Tibial nerve (tissue), 4 donors: ENCODE measurements around the gene AP2A1. TPM values are rescaled to one million over a fixed set of nuclear protein-coding genes. Genes with fewer than 3 reads are reported as not detected.

ENCODE experiments used
- DNase-seq, 2 donors: peaks; one replicate each; pipeline ENCODE4 v3.0.0-alpha.2; 2019; ENCODE audit warnings: low spot score in 2 of 2
- H3K27ac ChIP-seq, 4 donors: fragments of 200-600 bp; sonication (generic) in 3 of 4; one replicate each; pipeline ENCODE4 v1.5.1; 2017 to 2019; ENCODE audit warnings: mild to moderate bottlenecking in 1 of 4
- H3K27me3 ChIP-seq, 2 donors: fragments of 200-600 bp; sonication (generic) in 1 of 2; one replicate each; pipeline versions ENCODE4 v1.5.1 to v1.6.0; 2017 to 2019
- H3K36me3 ChIP-seq, 3 donors: fragments of 200-600 bp; sonication (generic); one replicate each; pipeline ENCODE4 v1.5.1; 2018 to 2019
- H3K4me1 ChIP-seq, 4 donors: fragments of 200-600 bp; sonication (generic) in 3 of 4; one replicate each; pipeline ENCODE4 v1.5.1; 2017 to 2019
- H3K4me3 ChIP-seq, 4 donors: fragments of 200-600 bp; sonication (generic) in 3 of 4; one replicate each; pipeline ENCODE4 v1.5.1; 2017 to 2019; ENCODE audit warnings: mild to moderate bottlenecking in 1 of 4, moderate library complexity in 1 of 4
- H3K9me3 ChIP-seq, 4 donors: fragments of 200-600 bp; sonication (generic) in 3 of 4; one replicate each; pipeline ENCODE4 v1.5.1; 2017 to 2019
- CTCF ChIP-seq, 5 experiments: fragments of 200-600 bp in 3 of 5; fragments of 450-650 bp in 2 of 5; sonication (generic) in 3 of 5; IDR thresholded peaks; one replicate each; pipeline ENCODE4 v1.5.1; 2016 to 2019; ENCODE audit warnings: antibody characterized with exemption in 5 of 5, mild to moderate bottlenecking in 3 of 5, moderate library complexity in 2 of 5
- EP300 ChIP-seq, 2 donors: sonication (generic); formaldehyde crosslinking; IDR thresholded peaks; one replicate each; pipeline ENCODE4 v1.6.1; 2017; ENCODE audit warnings: antibody characterized with exemption in 2 of 2, mild to moderate bottlenecking in 1 of 2
- POLR2A ChIP-seq, 2 donors: fragments of 450-650 bp; IDR thresholded peaks; one replicate each; pipeline ENCODE4 v1.6.1; 2017; ENCODE audit warnings: antibody characterized with exemption in 2 of 2, mild to moderate bottlenecking in 2 of 2, moderate library complexity in 2 of 2
- WGBS, 2 donors: methylation state at CpG; one replicate each; pipeline ENCODE4 v1.1.5; 2018; 5-methylcytosine and 5-hydroxymethylcytosine counted together
- total RNA-seq, 4 donors: library from RNA; depleted of rRNA; stranded (reverse); fragments of >200 nt; gene quantifications; one replicate each; pipeline ENCODE4 v1.1.0, GENCODE V29; 2016

The AP2A1 gene
- total RNA-seq, 4 donors from 2014 or later: 92.9 to 117 (median 104) TPM

DNA sequence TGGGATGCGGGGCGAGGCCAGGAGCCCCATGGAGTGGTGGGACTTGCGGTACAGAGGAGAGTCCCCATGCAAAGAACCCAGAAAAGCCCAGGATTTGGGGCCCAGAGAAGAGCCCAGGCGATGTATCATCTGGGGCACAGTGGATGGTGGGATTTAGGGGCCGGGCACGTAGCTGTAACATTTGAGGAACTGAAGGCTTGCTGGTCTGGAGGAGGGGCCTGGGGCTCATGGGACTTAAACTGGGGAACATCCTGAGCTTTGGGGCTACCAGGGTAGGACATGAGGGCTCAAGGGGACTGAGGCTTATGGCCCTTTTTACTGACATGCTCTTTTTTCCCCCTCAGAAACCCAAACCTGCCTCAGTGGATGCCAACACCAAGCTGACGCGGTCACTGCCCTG lies 64.8 kb downstream of the AP2A1 start:
- no peak for DNase-seq
- Histone ChIP-seq H3K4me3 (no peak overlapping the region), H3K9me3 (no peaks in the 10 kb centered on the region), H3K36me3 (peaks cover 0 to 100% (median 30%) of the 10 kb centered on the region in 3 donors), H3K4me1 (no peaks in the 10 kb centered on the region), H3K27me3 (no peaks in the 10 kb centered on the region), H3K27ac (no peak overlapping the region)
- TF ChIP-seq POLR2A (IDR thresholded peaks at IDR 0.05): no peak
- no peak for TF ChIP-seq EP300 (IDR thresholded peaks at IDR 0.05)
- no peak for TF ChIP-seq CTCF (IDR thresholded peaks at IDR 0.05)
- WGBS, 2 donors: 95 to 96% methylated on average over 8 of the region's 8 CpGs

DNA sequence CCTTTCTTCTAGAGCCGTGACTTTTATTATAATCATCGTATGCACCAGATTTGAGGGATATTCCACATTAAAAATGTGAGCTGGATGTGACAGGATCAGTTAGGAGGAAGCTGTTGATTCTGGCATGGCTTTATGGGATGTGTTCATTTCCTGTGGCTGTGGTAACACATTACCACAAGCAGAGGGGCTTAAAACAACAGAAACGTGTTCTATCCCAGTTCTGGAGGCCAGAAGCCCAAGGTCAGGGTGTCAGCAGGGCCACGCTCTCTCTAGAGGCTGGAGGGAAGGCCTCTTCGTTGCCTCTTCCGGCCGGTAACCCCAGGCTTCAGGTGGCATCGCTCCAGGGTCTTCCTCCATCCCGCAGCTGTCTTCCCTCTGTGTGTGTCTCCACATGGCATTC lies 65.8 kb downstream of the AP2A1 start:
- no peaks in the 10 kb centered on the region for H3K4me1 ChIP-seq
- no peak for DNase-seq
- WGBS, 2 donors: 63 to 72% methylated on average over 9 of the region's 9 CpGs
- H3K4me3 ChIP-seq: no peak overlapping the region
- peaks cover 0 to 100% (median 30%) of the 10 kb centered on the region in 3 donors for H3K36me3 ChIP-seq
- no peaks in the 10 kb centered on the region for H3K9me3 ChIP-seq
- no peak overlapping the region for H3K27ac ChIP-seq
- TF ChIP-seq EP300 (IDR thresholded peaks at IDR 0.05): no peak
- no peak for TF ChIP-seq POLR2A (IDR thresholded peaks at IDR 0.05)
- no peak for TF ChIP-seq CTCF (IDR thresholded peaks at IDR 0.05)
- no peaks in the 10 kb centered on the region for H3K27me3 ChIP-seq

DNA sequence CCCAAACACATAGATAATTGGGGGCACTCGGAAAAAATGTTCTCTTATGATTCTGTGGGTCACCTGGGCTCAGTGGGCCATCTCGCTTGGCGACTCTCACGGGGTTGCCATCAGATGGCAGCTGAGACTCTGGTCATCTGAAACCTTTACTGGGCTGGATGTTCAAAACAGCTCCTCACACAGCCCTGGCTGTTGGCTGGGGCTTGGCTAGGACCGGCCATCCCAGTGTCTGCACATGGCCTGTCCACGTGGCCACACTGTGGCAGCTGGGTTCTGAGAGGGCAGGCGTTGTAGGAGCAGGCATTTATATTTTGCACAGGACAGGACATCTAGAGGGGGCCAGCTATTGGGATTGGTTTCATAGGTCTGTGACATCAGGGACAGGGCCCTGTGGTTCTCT lies 66.8 kb downstream of the AP2A1 start:
- TF ChIP-seq CTCF (IDR thresholded peaks at IDR 0.05): no peak
- TF ChIP-seq EP300 (IDR thresholded peaks at IDR 0.05): no peak
- TF ChIP-seq POLR2A (IDR thresholded peaks at IDR 0.05): no peak
- Histone ChIP-seq H3K4me3 (no peak overlapping the region), H3K4me1 (no peaks in the 10 kb centered on the region), H3K9me3 (no peaks in the 10 kb centered on the region), H3K36me3 (peaks cover 0 to 100% (median 30%) of the 10 kb centered on the region in 3 donors), H3K27ac (no peak overlapping the region), H3K27me3 (no peaks in the 10 kb centered on the region)
- no peak for DNase-seq
- 89 to 91% methylated on average over 7 of the region's 7 CpGs for WGBS, 2 donors

GRCh38 chr19:49835562-49835961 lies 68.8 kb downstream of the AP2A1 start:
- no peak for DNase-seq
- TF ChIP-seq POLR2A (IDR thresholded peaks at IDR 0.05): no peak
- no peak for TF ChIP-seq CTCF (IDR thresholded peaks at IDR 0.05)
- no peak for TF ChIP-seq EP300 (IDR thresholded peaks at IDR 0.05)
- 87 to 92% methylated on average over 9 to 10 of the region's 12 CpGs for WGBS, 2 donors
- Histone ChIP-seq H3K36me3 (peaks cover 0 to 98% (median 30%) of the 10 kb centered on the region in 3 donors), H3K27me3 (no peaks in the 10 kb centered on the region), H3K4me1 (no peaks in the 10 kb centered on the region), H3K27ac (no peak overlapping the region), H3K4me3 (no peak overlapping the region), H3K9me3 (no peaks in the 10 kb centered on the region)

DNA sequence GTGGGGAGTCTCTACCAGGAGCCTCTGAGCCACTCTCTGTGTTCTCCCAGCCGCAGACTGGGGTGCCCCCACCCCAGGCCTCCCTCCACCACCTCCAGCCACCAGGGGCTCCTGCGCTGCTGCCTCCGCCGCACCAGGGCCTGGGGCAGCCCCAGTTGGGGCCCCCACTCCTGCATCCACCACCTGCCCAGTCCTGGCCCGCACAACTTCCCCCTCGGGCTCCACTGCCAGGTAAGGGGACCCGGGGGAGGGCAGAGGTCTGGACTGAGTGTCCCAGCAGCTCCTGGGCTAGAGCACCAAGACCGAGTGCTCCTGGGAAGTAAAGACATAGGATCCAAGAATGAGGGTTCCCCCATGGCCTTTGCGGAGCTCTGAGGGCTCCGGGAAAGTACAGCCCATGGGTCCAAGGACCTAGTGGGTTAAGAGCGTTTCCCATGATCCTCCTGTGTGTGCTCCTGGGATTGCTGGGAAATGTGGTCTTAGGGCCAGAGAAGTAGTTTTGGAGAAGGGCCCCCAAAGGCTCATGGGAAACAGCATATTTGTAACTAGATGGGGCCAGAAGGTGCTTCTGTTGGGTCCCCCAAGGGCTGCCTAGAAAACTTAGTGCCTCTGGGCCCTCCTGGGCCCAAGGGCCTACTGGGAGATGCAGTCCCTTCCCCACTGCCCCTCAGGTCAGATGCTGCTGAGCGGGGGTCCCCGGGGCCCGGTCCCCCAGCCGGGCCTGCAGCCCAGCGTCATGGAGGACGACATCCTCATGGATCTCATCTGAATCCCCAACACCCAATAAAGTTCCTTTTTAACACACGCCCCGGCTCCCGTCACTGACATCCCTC lies 69.6 kb downstream of the AP2A1 start:
- peaks cover 0 to 98% (median 30%) of the 10 kb centered on the region in 3 donors for H3K36me3 ChIP-seq
- H3K4me3 ChIP-seq: no peak overlapping the region
- 91 to 94% methylated on average over 18 to 20 of the region's 20 CpGs for WGBS, 2 donors
- no peaks in the 10 kb centered on the region for H3K9me3 ChIP-seq
- no peaks in the 10 kb centered on the region for H3K4me1 ChIP-seq
- H3K27ac ChIP-seq: no peak overlapping the region
- no peak for TF ChIP-seq POLR2A (IDR thresholded peaks at IDR 0.05)
- TF ChIP-seq EP300 (IDR thresholded peaks at IDR 0.05): no peak
- TF ChIP-seq CTCF (IDR thresholded peaks at IDR 0.05): no peak
- DNase-seq: no peak
- no peaks in the 10 kb centered on the region for H3K27me3 ChIP-seq
